Body of pancreas (tissue), 4 donors: ENCODE measurements around the gene NOP14. TPM values are rescaled to one million over a fixed set of nuclear protein-coding genes. Genes with fewer than 3 reads are reported as not detected.
"Not testable (repeated sequence)": the region's sequence is repeated elsewhere in the genome, so short reads cannot be mapped to it uniquely, and the experiment has no call there.

Experiments
- ATAC-seq: fragments of 150-250 bp; one replicate; pipeline ENCODE4 v1.9.1; 2016
- DNase-seq, 4 donors: peaks; one replicate each; pipeline ENCODE4 v3.0.0-alpha.2; 2019
- H3K27ac ChIP-seq, 4 donors: fragments of 200-600 bp; sonication (generic); 1 replicate in 3 of 4; 2 replicates in 1 of 4; pipeline versions ENCODE4 v1.5.1 to v1.6.1; 2016 to 2019; ENCODE audit warnings: mild to moderate bottlenecking in 1 of 4, mixed read lengths in 1 of 4, moderate library complexity in 1 of 4
- H3K27me3 ChIP-seq, 2 donors: fragments of 200-600 bp; sonication (generic); one replicate each; pipeline ENCODE4 v1.6.0; 2016; ENCODE audit warnings: mild to moderate bottlenecking in 1 of 2
- H3K36me3 ChIP-seq, 2 donors: fragments of 200-600 bp; sonication (generic); replicated peaks in 1 of 2; 2 replicates each; pipeline ENCODE4 v1.5.1; 2016; ENCODE audit warnings: low read depth in 2 of 2; ENCODE audit not compliant: insufficient read depth in 1 of 2
- H3K4me1 ChIP-seq: fragments of 200-600 bp; sonication (generic); one replicate; pipeline ENCODE4 v1.6.0; 2016
- H3K4me3 ChIP-seq, 2 donors: fragments of 200-600 bp; sonication (generic); 1 replicate in 1 of 2; 2 replicates in 1 of 2; pipeline ENCODE4 v1.5.1; 2016 to 2019
- H3K9me3 ChIP-seq, 3 donors: fragments of 200-600 bp; sonication (generic); 1 replicate in 2 of 3; 2 replicates in 1 of 3; pipeline ENCODE4 v1.5.1; 2016
- POLR2A ChIP-seq, 3 donors: fragments of 450-650 bp; IDR thresholded peaks; one replicate each; pipeline ENCODE4 v1.6.1; 2016; ENCODE audit warnings: antibody characterized with exemption in 3 of 3, mild to moderate bottlenecking in 2 of 3
- WGBS, 2 donors: methylation state at CpG; one replicate each; pipeline ENCODE4 v1.1.5; 2017; 5-methylcytosine and 5-hydroxymethylcytosine counted together
- intact Hi-C: fragments of 100-400 bp; cut with DNase I; formaldehyde crosslinking; loops from one replicate; pipeline ENCODE4 v1.15.1; 2023
- total RNA-seq, 2 donors: library from RNA; depleted of rRNA; stranded (reverse); fragments of >200 nt; gene quantifications; one replicate each; pipeline ENCODE4 v1.1.0, GENCODE V29; 2016
- TF ChIP-seq, protein P1 (sequence below), 7 experiments: fragments of 450-650 bp in 4 of 7; fragments of 200-600 bp in 3 of 7; sonication (generic) in 3 of 7; IDR thresholded peaks; one replicate each; pipeline ENCODE4 v1.5.1; 2016 to 2019; ENCODE audit warnings: antibody characterized with exemption in 7 of 7

The NOP14 gene
- total RNA-seq, 2 donors from 2014 or later = 20.0 to 20.1 TPM

DNA sequence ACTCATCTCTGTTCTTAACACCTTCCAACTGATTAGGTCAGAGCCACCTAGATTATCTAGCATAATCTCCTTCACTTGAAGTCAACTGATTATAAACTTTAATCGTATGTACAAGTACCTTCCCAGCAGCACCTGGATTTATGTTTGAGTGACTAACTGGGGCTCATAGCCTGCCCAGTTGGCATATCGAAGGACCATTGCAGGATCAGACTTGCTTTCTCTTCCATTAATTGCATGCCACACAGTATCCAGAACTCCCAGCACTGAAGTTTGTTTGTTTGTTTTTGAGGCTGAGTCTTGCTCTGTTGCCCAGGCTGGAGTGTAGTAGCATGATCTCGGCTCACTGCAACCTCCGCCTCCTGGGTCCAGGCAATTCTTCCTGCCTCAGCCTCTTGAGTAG, 28.0 kb upstream of the NOP14 start:
- H3K4me3 ChIP-seq = no peak overlapping the region
- 89 to 90% methylated on average over 4 of the region's 4 CpGs for WGBS, 2 donors

DNA sequence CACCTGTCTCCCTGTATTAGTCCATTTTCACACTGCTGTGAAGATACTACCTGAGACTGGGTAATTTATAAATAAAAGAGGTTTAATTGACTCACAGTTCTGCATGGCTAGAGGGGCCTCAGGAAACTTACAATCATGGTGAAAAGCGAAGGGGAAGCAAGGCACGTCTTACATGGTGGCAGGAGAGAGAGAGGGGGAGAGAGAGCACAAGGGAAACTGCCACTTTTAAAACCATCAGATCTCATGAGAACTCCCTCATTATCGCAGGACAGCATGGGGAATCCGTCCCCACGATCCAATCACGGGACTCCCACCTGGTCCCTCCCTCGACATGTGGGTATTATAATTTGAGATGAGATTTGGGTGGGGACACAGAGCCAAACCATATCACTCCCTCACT, 20.5 kb upstream of the NOP14 start:
- H3K4me3 ChIP-seq, H3K36me3 ChIP-seq, ATAC-seq, H3K9me3 ChIP-seq, H3K4me1 ChIP-seq, DNase-seq, H3K27me3 ChIP-seq, H3K27ac ChIP-seq: not testable (repeated sequence)
- 82 to 86% methylated on average over 7 of the region's 7 CpGs for WGBS, 2 donors
- intact Hi-C loops = loop anchor here (10.0 kb wide), 1 partner anchor 51 kb away; no protein-coding TSS in a partner anchor

More for the DNA sequence above, 28.0 kb upstream of the NOP14 start:
- no peak for DNase-seq
- H3K27ac ChIP-seq = no peak overlapping the region
- H3K36me3 ChIP-seq = no peaks in the 10 kb centered on the region
- no peaks in the 10 kb centered on the region for H3K27me3 ChIP-seq
- no peak for ATAC-seq
- H3K4me1 ChIP-seq = no peaks in the 10 kb centered on the region
- intact Hi-C loops = no loop called here
- TF ChIP-seq POLR2A (IDR thresholded peaks at IDR 0.05) = no peak
- TF ChIP-seq, protein P1, sequence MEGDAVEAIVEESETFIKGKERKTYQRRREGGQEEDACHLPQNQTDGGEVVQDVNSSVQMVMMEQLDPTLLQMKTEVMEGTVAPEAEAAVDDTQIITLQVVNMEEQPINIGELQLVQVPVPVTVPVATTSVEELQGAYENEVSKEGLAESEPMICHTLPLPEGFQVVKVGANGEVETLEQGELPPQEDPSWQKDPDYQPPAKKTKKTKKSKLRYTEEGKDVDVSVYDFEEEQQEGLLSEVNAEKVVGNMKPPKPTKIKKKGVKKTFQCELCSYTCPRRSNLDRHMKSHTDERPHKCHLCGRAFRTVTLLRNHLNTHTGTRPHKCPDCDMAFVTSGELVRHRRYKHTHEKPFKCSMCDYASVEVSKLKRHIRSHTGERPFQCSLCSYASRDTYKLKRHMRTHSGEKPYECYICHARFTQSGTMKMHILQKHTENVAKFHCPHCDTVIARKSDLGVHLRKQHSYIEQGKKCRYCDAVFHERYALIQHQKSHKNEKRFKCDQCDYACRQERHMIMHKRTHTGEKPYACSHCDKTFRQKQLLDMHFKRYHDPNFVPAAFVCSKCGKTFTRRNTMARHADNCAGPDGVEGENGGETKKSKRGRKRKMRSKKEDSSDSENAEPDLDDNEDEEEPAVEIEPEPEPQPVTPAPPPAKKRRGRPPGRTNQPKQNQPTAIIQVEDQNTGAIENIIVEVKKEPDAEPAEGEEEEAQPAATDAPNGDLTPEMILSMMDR (IDR thresholded peaks at IDR 0.05) = no peak
- H3K9me3 ChIP-seq = no peaks in the 10 kb centered on the region

DNA sequence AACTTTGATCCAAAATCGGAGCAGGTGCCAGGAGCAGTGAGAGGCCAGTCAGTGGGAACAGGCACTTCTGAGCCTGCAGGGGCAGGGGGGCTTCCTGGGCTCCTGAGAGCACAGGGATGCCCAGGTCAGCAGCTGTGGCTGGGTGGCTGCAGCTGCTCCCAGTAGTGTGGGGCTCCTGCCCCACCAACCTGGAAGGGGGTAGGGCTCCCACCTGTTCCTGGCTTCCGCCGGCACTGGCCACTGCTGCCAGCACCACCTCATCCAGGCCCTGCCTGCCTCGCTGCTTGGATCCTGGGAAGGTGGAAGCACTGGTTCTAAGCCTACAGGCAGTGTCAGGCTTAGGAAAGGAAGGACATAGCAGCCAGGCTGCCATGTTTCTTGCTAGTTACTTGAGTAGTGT, 18.8 kb upstream of the NOP14 start:
- intact Hi-C loops = loop anchor here (10.0 kb wide), 1 partner anchor 53 kb away; no protein-coding TSS in a partner anchor
- Histone ChIP-seq H3K9me3 (peaks cover 0 to 8% (median 0%) of the 10 kb centered on the region in 3 donors), H3K4me1 (no peaks in the 10 kb centered on the region), H3K27ac (no peak overlapping the region), H3K36me3 (no peaks in the 10 kb centered on the region), H3K4me3 (no peak overlapping the region), H3K27me3 (no peaks in the 10 kb centered on the region)
- TF ChIP-seq POLR2A (IDR thresholded peaks at IDR 0.05) = no peak
- TF ChIP-seq, protein P1 (IDR thresholded peaks at IDR 0.05) = no peak
- DNase-seq (no peak), ATAC-seq (no peak)
- 95 to 100% methylated on average over 3 to 4 of the region's 4 CpGs for WGBS, 2 donors

DNA sequence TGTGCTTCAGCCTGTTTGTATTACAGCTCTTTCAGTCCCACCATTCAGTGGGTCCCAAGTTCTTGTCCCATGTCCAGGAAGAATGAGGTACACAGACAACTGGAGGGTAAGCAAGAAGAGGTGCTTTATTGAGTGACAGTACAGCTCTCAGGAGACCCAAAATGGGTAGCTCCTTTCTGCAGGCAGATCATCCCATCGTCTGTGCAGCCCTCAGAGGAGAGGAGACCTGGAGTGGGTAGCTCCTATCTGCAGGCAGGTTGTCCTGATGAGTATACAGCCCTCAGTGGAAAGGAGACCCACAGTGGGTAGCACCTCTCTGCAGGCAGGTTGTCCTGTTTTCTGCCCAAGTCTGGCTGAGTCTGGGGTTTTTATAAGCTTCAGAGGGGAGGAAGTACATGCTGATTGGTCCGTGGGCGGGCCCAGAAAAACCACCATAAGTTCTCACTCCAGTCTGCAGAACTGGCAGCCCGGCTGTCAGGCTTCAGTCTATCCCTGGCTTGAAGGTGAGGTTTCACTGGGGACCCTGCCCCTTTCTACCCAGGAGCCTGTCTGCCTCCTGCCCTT, 18.1 kb upstream of the NOP14 start:
- H3K27ac ChIP-seq = no peak overlapping the region
- no peaks in the 10 kb centered on the region for H3K4me1 ChIP-seq
- H3K9me3 ChIP-seq = peaks cover 0 to 8% (median 0%) of the 10 kb centered on the region in 3 donors
- H3K36me3 ChIP-seq = no peaks in the 10 kb centered on the region
- no peaks in the 10 kb centered on the region for H3K27me3 ChIP-seq
- no peak overlapping the region for H3K4me3 ChIP-seq
- intact Hi-C loops = loop anchor here (10.0 kb wide), 1 partner anchor 53 kb away; no protein-coding TSS in a partner anchor
- DNase-seq (no peak), ATAC-seq (no peak)
- TF ChIP-seq POLR2A (IDR thresholded peaks at IDR 0.05) = no peak
- TF ChIP-seq, protein P1 (IDR thresholded peaks at IDR 0.05) = no peak
- 89 to 100% methylated on average over 4 of the region's 4 CpGs for WGBS, 2 donors

DNA sequence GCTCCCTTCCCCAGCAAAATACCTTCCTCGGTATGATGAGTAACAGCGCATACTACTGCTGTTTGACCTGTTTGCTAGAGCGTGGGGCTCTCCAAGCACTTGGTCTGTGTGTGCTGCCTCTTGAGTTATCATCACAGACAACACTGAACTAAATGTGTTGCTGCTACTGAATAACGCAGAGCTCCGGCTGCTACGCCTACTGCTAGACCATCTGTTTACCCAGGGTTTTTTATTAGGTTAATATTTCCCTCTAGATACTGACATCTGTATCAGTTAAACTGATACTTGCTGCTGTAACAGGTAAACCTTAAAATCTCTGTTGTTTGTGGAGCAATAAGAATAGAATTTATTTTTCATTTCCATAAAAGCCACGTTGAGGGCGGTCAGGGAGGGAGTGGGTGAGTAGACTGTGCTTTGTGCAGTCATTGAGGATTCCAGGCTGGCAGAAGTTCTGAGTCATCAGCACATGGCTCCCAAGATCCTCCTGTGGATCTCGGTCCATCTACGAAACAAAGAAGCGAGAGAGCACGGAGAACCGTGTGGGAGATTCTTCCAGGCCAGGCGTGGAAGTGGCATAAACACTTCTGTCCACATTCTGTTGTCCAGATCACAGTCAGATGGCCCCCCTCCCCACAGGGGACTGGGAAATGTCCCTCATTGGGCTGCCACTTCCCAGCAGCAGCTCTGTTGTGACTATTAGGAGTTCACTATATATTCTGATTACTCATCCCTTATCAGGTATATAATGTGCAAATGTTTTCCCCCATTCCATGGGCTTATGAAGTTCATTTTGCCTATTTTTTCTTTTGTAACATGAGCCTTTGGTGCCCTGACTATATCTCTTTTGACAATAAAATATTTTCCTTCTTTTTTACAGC, 14.2 kb upstream of the NOP14 start:
- Histone ChIP-seq H3K27ac (no peak overlapping the region), H3K4me1 (no peaks in the 10 kb centered on the region), H3K36me3 (no peaks in the 10 kb centered on the region), H3K27me3 (no peaks in the 10 kb centered on the region), H3K4me3 (no peak overlapping the region), H3K9me3 (peaks cover 0 to 8% (median 0%) of the 10 kb centered on the region in 3 donors)
- intact Hi-C loops = no loop called here
- DNase-seq (no peak), ATAC-seq (no peak)
- TF ChIP-seq, protein P1 (IDR thresholded peaks at IDR 0.05) = no peak
- no peak for TF ChIP-seq POLR2A (IDR thresholded peaks at IDR 0.05)
- WGBS, 2 donors = 84 to 87% methylated on average over 14 of the region's 14 CpGs
